Measurements from ENCODE around the gene FOXC2. TPM values are rescaled to one million over a fixed set of nuclear protein-coding genes. Genes with fewer than 3 reads are reported as not detected.
"Not testable (repeated sequence)": the region's sequence is repeated elsewhere in the genome, so short reads cannot be mapped to it uniquely, and the experiment has no call there.

Gene FOXC2
- total RNA-seq, 1 experiment from 2014 or later = 14.9 TPM

GRCh38 chr16:86585821-86586611, 19.4 kb downstream of the FOXC2 start:
- Histone ChIP-seq H3K27ac (ENCODE audit: low read length) (peak overlapping the region; percentile 97), H3K9me3 (ENCODE audit: control insufficient read depth, insufficient read depth, low read depth, low read length) (no peaks in the 10 kb centered on the region), H3K27me3 (ENCODE audit: control insufficient read depth, insufficient read depth, low read length) (no peaks in the 10 kb centered on the region), H3K36me3 (ENCODE audit: control insufficient read depth, insufficient read depth, low read length) (no peaks in the 10 kb centered on the region), H3K4me1 (ENCODE audit: control insufficient read depth, insufficient read depth, low read length) (peaks cover 63% of the 10 kb centered on the region), H3K4me3 (ENCODE audit: low read depth in 2 of 2, low read length in 2 of 2) (peak overlapping the region in 1 of 2 experiments; percentile 25; a peak in 2 of 4 replicates)
- TF ChIP-seq CTCF (IDR thresholded peaks at IDR 0.05) (no peak), SIN3A (IDR thresholded peaks at IDR 0.05; ENCODE audit: borderline replicate concordance, insufficient read depth, low read depth, low read length) (no peak), REST (IDR thresholded peaks at IDR 0.05; ENCODE audit: insufficient read depth in 1 of 2, low read depth in 2 of 2, low read length in 1 of 2) (no peak), POLR2AphosphoS5 (IDR thresholded peaks at IDR 0.05; ENCODE audit: low read depth, low read length) (no peak), TCF7L2 (IDR thresholded peaks at IDR 0.05; ENCODE audit: low read depth, low read length) (no peak)
- no TSS peak for BruUV-seq (replicated peaks)
- in situ Hi-C loops (cut with HindIII; ENCODE audit: low pct_unique_long_range_greater_than_20kb, low sequenced_read_pairs) = no loop called here
- POLR2A ChIA-PET = interaction anchor here (0.5 kb wide), 1 partner anchor 732 kb away, joined by 5 read pairs; no protein-coding TSS in a partner anchor
- DNase-seq (ENCODE audit: low read depth, low spot score) (no peak), ATAC-seq (0 out of 2 replicates have a peak, but pooled peaks have one; percentile 11)
- CTCF ChIA-PET = interaction anchor here (0.7 kb wide), 1 partner anchor 8 kb away, joined by 3 read pairs; no protein-coding TSS in a partner anchor
- intact Hi-C loops (cut with micrococcal nuclease; ENCODE audit: unreplicated experiment) = no loop called here

GRCh38 chr16:86587487-86587886, 20.9 kb downstream of the FOXC2 start:
- Histone ChIP-seq H3K27me3 (ENCODE audit: control insufficient read depth, insufficient read depth, low read length) (no peaks in the 10 kb centered on the region), H3K4me3 (ENCODE audit: low read depth in 2 of 2, low read length in 2 of 2) (no peak overlapping the region), H3K27ac (ENCODE audit: low read length) (no peak overlapping the region), H3K9me3 (ENCODE audit: control insufficient read depth, insufficient read depth, low read depth, low read length) (no peaks in the 10 kb centered on the region), H3K36me3 (ENCODE audit: control insufficient read depth, insufficient read depth, low read length) (no peaks in the 10 kb centered on the region), H3K4me1 (ENCODE audit: control insufficient read depth, insufficient read depth, low read length) (peaks cover 49% of the 10 kb centered on the region)
- ATAC-seq (no peak), DNase-seq (ENCODE audit: low read depth, low spot score) (no peak)
- in situ Hi-C loops (cut with HindIII; ENCODE audit: low pct_unique_long_range_greater_than_20kb, low sequenced_read_pairs) (no loop called here), intact Hi-C loops (cut with micrococcal nuclease; ENCODE audit: unreplicated experiment) (no loop called here)
- POLR2A ChIA-PET = no interaction called here
- TF ChIP-seq SIN3A (IDR thresholded peaks at IDR 0.05; ENCODE audit: borderline replicate concordance, insufficient read depth, low read depth, low read length) (no peak), TCF7L2 (IDR thresholded peaks at IDR 0.05; ENCODE audit: low read depth, low read length) (no peak), REST (IDR thresholded peaks at IDR 0.05; ENCODE audit: insufficient read depth in 1 of 2, low read depth in 2 of 2, low read length in 1 of 2) (no peak)
- no TSS peak for BruUV-seq (replicated peaks)
- CTCF ChIA-PET = no interaction called here

- POLR2A ChIA-PET; H3K36me3 ChIP-seq (ENCODE audit: control insufficient read depth, insufficient read depth, low read length); H3K27ac ChIP-seq (ENCODE audit: low read length); CTCF ChIA-PET; ATAC-seq; H3K4me3 ChIP-seq (ENCODE audit: low read depth in 2 of 2, low read length in 2 of 2); DNase-seq (ENCODE audit: low read depth, low spot score); intact Hi-C loops (cut with micrococcal nuclease; ENCODE audit: unreplicated experiment); BruUV-seq (replicated peaks); in situ Hi-C loops (cut with HindIII; ENCODE audit: low pct_unique_long_range_greater_than_20kb, low sequenced_read_pairs); H3K9me3 ChIP-seq (ENCODE audit: control insufficient read depth, insufficient read depth, low read depth, low read length); H3K27me3 ChIP-seq (ENCODE audit: control insufficient read depth, insufficient read depth, low read length): not testable (repeated sequence)
- peaks cover 45% of the 10 kb centered on the region for H3K4me1 ChIP-seq (ENCODE audit: control insufficient read depth, insufficient read depth, low read length)
Measured at GRCh38 chr16:86587955-86588354, 21.3 kb downstream of the FOXC2 start.

Measured in Panc1 (cell line).